ENCODE results near the gene IL17REL. TPM values are rescaled to one million over a fixed set of nuclear protein-coding genes. Genes with fewer than 3 reads are reported as not detected.

Gene IL17REL
- total RNA-seq, 4 donors from 2014 or later: not detected

- Histone ChIP-seq H3K27me3 (no peaks in the 10 kb centered on the region), H3K4me3 (replicated peaks in 1 of 3) (no peak overlapping the region), H3K4me1 (peaks cover 12 to 16% of the 10 kb centered on the region in 2 donors), H3K27ac (no peak overlapping the region), H3K9me3 (no peaks in the 10 kb centered on the region), H3K36me3 (no peaks in the 10 kb centered on the region)
- TF ChIP-seq, protein P1, sequence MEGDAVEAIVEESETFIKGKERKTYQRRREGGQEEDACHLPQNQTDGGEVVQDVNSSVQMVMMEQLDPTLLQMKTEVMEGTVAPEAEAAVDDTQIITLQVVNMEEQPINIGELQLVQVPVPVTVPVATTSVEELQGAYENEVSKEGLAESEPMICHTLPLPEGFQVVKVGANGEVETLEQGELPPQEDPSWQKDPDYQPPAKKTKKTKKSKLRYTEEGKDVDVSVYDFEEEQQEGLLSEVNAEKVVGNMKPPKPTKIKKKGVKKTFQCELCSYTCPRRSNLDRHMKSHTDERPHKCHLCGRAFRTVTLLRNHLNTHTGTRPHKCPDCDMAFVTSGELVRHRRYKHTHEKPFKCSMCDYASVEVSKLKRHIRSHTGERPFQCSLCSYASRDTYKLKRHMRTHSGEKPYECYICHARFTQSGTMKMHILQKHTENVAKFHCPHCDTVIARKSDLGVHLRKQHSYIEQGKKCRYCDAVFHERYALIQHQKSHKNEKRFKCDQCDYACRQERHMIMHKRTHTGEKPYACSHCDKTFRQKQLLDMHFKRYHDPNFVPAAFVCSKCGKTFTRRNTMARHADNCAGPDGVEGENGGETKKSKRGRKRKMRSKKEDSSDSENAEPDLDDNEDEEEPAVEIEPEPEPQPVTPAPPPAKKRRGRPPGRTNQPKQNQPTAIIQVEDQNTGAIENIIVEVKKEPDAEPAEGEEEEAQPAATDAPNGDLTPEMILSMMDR (IDR thresholded peaks at IDR 0.05): no peak
- TF ChIP-seq POLR2A (IDR thresholded peaks at IDR 0.05): no peak
- WGBS, 2 donors: 73 to 81% methylated on average over 31 to 34 of the region's 34 CpGs
- intact Hi-C loops (cut with DNase I): no loop called here
- no peak for DNase-seq
Observed at GRCh38 chr22:50056214-50056972, 43.8 kb upstream of the IL17REL start.

- Histone ChIP-seq H3K27ac (no peak overlapping the region), H3K27me3 (no peaks in the 10 kb centered on the region), H3K36me3 (no peaks in the 10 kb centered on the region), H3K4me3 (replicated peaks in 1 of 3) (no peak overlapping the region), H3K4me1 (peaks cover 4 to 6% of the 10 kb centered on the region in 2 donors), H3K9me3 (no peaks in the 10 kb centered on the region)
- 94% methylated on average over 18 of the region's 18 CpGs for WGBS, 2 donors
- no peak for DNase-seq
- intact Hi-C loops (cut with DNase I): no loop called here
- TF ChIP-seq, protein P1 (IDR thresholded peaks at IDR 0.05): no peak
- no peak for TF ChIP-seq POLR2A (IDR thresholded peaks at IDR 0.05)
Observed at GRCh38 chr22:50053861-50054260, 41.3 kb upstream of the IL17REL start.

DNA sequence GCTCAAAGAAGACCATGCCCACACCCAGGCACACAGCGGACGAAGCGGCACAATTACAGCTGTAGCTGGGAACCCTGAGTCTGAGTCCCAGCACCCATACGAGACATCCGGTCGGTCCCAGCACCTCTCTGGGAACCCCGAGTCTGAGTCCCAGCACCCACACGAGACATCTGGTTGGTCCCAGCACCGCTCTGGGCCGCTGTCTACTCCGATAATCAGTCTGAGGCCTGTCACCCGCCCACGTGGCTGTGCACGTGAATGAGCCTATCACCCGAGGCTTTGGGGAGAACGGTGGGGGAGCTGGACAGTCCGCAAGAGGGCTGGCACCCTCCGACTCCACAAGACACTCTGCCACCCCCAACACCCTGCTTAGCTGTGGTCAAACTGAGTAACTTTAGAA is 39.4 kb upstream of the IL17REL start:
- no peaks in the 10 kb centered on the region for H3K27me3 ChIP-seq
- no peak for TF ChIP-seq POLR2A (IDR thresholded peaks at IDR 0.05)
- TF ChIP-seq, protein P1 (IDR thresholded peaks at IDR 0.05): no peak
- no peaks in the 10 kb centered on the region for H3K4me1 ChIP-seq
- intact Hi-C loops (cut with DNase I): no loop called here
- H3K9me3 ChIP-seq: no peaks in the 10 kb centered on the region
- H3K27ac ChIP-seq: no peak overlapping the region
- no peak for DNase-seq
- H3K36me3 ChIP-seq: no peaks in the 10 kb centered on the region
- no peak overlapping the region for H3K4me3 ChIP-seq (replicated peaks in 1 of 3)
- 88 to 93% methylated on average over 17 to 18 of the region's 18 CpGs for WGBS, 2 donors

- Histone ChIP-seq H3K27me3 (no peaks in the 10 kb centered on the region), H3K36me3 (no peaks in the 10 kb centered on the region), H3K4me1 (no peaks in the 10 kb centered on the region), H3K9me3 (no peaks in the 10 kb centered on the region), H3K27ac (no peak overlapping the region), H3K4me3 (replicated peaks in 1 of 3) (no peak overlapping the region)
- TF ChIP-seq POLR2A (IDR thresholded peaks at IDR 0.05): no peak
- TF ChIP-seq, protein P1 (IDR thresholded peaks at IDR 0.05): no peak
- intact Hi-C loops (cut with DNase I): no loop called here
- DNase-seq: no peak
- 88% methylated on average over 34 to 35 of the region's 36 CpGs for WGBS, 2 donors
Observed at GRCh38 chr22:50049299-50050195, 37.0 kb upstream of the IL17REL start.

- Histone ChIP-seq H3K4me3 (replicated peaks in 1 of 3) (no peak overlapping the region), H3K27me3 (no peaks in the 10 kb centered on the region), H3K9me3 (no peaks in the 10 kb centered on the region), H3K27ac (no peak overlapping the region), H3K36me3 (no peaks in the 10 kb centered on the region), H3K4me1 (no peaks in the 10 kb centered on the region)
- WGBS, 2 donors: 67 to 89% methylated on average over 4 to 8 of the region's 17 CpGs
- TF ChIP-seq, protein P1 (IDR thresholded peaks at IDR 0.05): no peak
- TF ChIP-seq POLR2A (IDR thresholded peaks at IDR 0.05): no peak
- intact Hi-C loops (cut with DNase I): no loop called here
- no peak for DNase-seq
Observed at GRCh38 chr22:50048836-50049235, 36.3 kb upstream of the IL17REL start.
